HT1080 (cell line): Measurements from ENCODE around the gene SLC23A1. TPM values are rescaled to one million over a fixed set of nuclear protein-coding genes. Genes with fewer than 3 reads are reported as not detected.

ENCODE experiments used
- total RNA-seq: library from RNA; depleted of rRNA; stranded (reverse); fragments of >200 nt; shearing (Covaris generic); gene quantifications from 2 replicates; pipeline ENCODE4 v1.2.3, GENCODE V29; 2014; rRNA removed

Gene SLC23A1
- total RNA-seq, 1 experiment from 2014 or later = not detected

Other genes with a start within 250 kb of the SLC23A1 start
- gene SIL1, start 184.9 kb downstream of the SLC23A1 start, total RNA-seq = 27.5 and 28.4 TPM in 2 replicates
- 124 and 175 TPM in 2 replicates for gene MATR3, start 89.6 kb downstream of the SLC23A1 start, total RNA-seq
- gene PAIP2, start 41.4 kb downstream of the SLC23A1 start, total RNA-seq = 56.4 and 86.9 TPM in 2 replicates
- not detected in 2 replicates for gene MZB1, start 6.6 kb upstream of the SLC23A1 start, total RNA-seq
- gene PROB1, start 11.8 kb upstream of the SLC23A1 start, total RNA-seq = 0.17 and 0.53 TPM in 2 replicates
- 5.9 and 6.7 TPM in 2 replicates for gene SPATA24, start 20.8 kb upstream of the SLC23A1 start, total RNA-seq
- 5.1 and 11.9 TPM in 2 replicates for gene DNAJC18, start 56.2 kb upstream of the SLC23A1 start, total RNA-seq
- 53.3 and 67.7 TPM in 2 replicates for gene ECSCR, start 79.4 kb upstream of the SLC23A1 start, total RNA-seq
- gene SMIM33, start 87.7 kb upstream of the SLC23A1 start, total RNA-seq = not detected in 2 replicates
- 38.7 and 55.8 TPM in 2 replicates for gene STING1, start 99.5 kb upstream of the SLC23A1 start, total RNA-seq
- 83.2 and 84.4 TPM in 2 replicates for gene UBE2D2, start 178.0 kb upstream of the SLC23A1 start, total RNA-seq